ENCODE data around the gene ADGRG3. TPM values are rescaled to one million over a fixed set of nuclear protein-coding genes. Genes with fewer than 3 reads are reported as not detected.

ADGRG3 gene
- polyA plus RNA-seq, 1 donor (not counting 4 experiments of a cell fraction or from before 2014, with no cell fraction given) = not detected

DNA sequence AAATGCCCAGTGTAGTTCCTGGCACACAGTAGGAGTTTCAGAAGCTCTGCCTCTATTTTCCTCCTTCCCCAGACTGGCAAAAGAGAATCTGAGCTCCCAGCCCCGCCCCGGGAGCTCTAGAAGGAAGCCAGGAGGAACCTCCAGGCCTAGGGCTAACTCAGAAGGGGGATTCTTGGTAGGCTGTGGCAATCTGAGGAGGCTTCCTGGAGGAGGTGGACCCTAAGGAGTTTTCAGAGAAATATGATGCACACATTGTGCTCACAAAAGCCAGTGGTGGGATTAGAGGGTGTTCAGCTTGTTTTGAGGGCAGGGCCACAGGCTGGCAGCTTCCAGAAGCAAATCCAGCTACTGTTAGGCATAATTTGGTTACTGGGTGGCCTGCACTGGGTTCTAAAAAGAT lies 29.7 kb upstream of the ADGRG3 start:
- Histone ChIP-seq H3K9me3 (ENCODE audit: control insufficient read depth, low read depth, low read length) (no peaks in the 10 kb centered on the region), H3K4me2 (ENCODE audit: control insufficient read depth, extremely low read depth, insufficient read depth, low read depth, low read length) (no peak overlapping the region), H3K27me3 (ENCODE audit: control insufficient read depth, extremely low read depth, insufficient read depth, low read length) (no peaks in the 10 kb centered on the region), H3K27ac (ENCODE audit: control insufficient read depth, insufficient read depth, low read length) (no peak overlapping the region), H3K79me2 (ENCODE audit: control insufficient read depth, insufficient read depth, low read length) (peaks cover 13% of the 10 kb centered on the region), H3K9ac (ENCODE audit: control insufficient read depth, extremely low read depth, insufficient read depth, low read length) (no peak overlapping the region), H2AFZ (ENCODE audit: control insufficient read depth, low read length) (no peak overlapping the region), H3K4me3 (ENCODE audit: control insufficient read depth in 2 of 3, extremely low read depth in 1 of 3, insufficient read depth in 2 of 3, low read depth in 1 of 3, low read length in 3 of 3) (no peak overlapping the region), H3K36me3 (ENCODE audit: control insufficient read depth in 2 of 2, extremely low read depth in 1 of 2, insufficient read depth in 2 of 2, low read length in 2 of 2) (peaks cover 13 to 18% of the 10 kb centered on the region in 2 experiments), H4K20me1 (ENCODE audit: control insufficient read depth, extremely low read depth, insufficient read depth, low read length) (peaks cover 17% of the 10 kb centered on the region), H3K9me1 (ENCODE audit: control insufficient read depth, extremely low read depth, insufficient read depth, low read length) (peaks cover 4% of the 10 kb centered on the region), H3K4me1 (ENCODE audit: control insufficient read depth, extremely low read depth, insufficient read depth, low read length) (peaks cover 30% of the 10 kb centered on the region)
- TF ChIP-seq, protein P1, sequence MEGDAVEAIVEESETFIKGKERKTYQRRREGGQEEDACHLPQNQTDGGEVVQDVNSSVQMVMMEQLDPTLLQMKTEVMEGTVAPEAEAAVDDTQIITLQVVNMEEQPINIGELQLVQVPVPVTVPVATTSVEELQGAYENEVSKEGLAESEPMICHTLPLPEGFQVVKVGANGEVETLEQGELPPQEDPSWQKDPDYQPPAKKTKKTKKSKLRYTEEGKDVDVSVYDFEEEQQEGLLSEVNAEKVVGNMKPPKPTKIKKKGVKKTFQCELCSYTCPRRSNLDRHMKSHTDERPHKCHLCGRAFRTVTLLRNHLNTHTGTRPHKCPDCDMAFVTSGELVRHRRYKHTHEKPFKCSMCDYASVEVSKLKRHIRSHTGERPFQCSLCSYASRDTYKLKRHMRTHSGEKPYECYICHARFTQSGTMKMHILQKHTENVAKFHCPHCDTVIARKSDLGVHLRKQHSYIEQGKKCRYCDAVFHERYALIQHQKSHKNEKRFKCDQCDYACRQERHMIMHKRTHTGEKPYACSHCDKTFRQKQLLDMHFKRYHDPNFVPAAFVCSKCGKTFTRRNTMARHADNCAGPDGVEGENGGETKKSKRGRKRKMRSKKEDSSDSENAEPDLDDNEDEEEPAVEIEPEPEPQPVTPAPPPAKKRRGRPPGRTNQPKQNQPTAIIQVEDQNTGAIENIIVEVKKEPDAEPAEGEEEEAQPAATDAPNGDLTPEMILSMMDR (optimal IDR thresholded peaks at IDR 0.05 in 1 of 3, IDR thresholded peaks at IDR 0.05 in 1 of 3, conservative IDR thresholded peaks at IDR 0.05 in 1 of 3; ENCODE audit: extremely low read depth in 1 of 3, insufficient read depth in 2 of 3, low read length in 3 of 3) = no peak
- TF ChIP-seq EZH2 (IDR thresholded peaks at IDR 0.05; ENCODE audit: low read length) = no peak
- no peak for FAIRE-seq
- no peak for DNase-seq (ENCODE audit: low read depth, low spot score)
- dilution Hi-C loops (cut with MboI; ENCODE audit: extremely low pct_ligation_motif_present, low sequenced_read_pairs) = no loop called here

DNA sequence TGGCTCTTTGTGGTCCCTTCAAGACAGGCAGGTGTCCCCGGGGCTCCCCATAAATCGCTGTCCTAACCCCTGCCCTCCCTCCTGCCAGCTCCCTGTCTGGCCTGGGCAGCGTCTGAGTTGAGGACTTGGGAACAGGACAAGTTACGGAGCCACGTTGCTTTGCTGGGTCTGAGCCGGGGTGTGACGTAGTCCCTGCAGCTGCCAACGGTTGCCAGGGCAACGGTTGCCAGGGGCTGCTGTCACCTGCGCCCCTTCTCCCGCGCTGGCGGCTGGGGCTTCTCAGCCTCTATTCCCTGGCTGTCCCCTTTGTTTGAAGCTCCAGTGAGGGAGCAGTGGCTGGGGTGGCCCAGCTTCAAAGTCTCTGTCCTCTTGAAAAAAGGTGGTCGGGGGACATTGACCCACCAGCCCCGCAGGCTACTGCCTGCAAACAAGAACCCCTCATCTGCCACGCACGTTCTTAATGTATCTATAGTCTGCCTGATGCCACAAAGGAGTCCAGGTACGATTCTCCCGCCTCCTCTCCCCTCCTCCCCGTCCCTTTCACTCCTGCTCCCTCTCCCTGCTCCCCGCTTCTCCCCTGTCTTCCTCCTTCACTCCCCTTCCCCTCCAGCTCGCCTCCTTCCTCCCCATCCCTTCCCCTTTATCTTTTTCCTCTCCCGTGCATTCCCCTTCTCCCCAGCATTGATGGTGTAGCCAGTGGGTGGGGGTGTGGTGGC lies 28.8 kb upstream of the ADGRG3 start:
- TF ChIP-seq, protein P1 (optimal IDR thresholded peaks at IDR 0.05 in 1 of 3, IDR thresholded peaks at IDR 0.05 in 1 of 3, conservative IDR thresholded peaks at IDR 0.05 in 1 of 3; ENCODE audit: extremely low read depth in 1 of 3, insufficient read depth in 2 of 3, low read length in 3 of 3) = no peak
- no peak for TF ChIP-seq EZH2 (IDR thresholded peaks at IDR 0.05; ENCODE audit: low read length)
- no peak for FAIRE-seq
- H3K79me2 ChIP-seq (ENCODE audit: control insufficient read depth, insufficient read depth, low read length) = peaks cover 14% of the 10 kb centered on the region
- peaks cover 10% of the 10 kb centered on the region for H4K20me1 ChIP-seq (ENCODE audit: control insufficient read depth, extremely low read depth, insufficient read depth, low read length)
- no peak for DNase-seq (ENCODE audit: low read depth, low spot score)
- H3K4me1 ChIP-seq (ENCODE audit: control insufficient read depth, extremely low read depth, insufficient read depth, low read length) = peaks cover 28% of the 10 kb centered on the region
- peaks cover 2% of the 10 kb centered on the region for H3K9me1 ChIP-seq (ENCODE audit: control insufficient read depth, extremely low read depth, insufficient read depth, low read length)
- H3K27ac ChIP-seq (ENCODE audit: control insufficient read depth, insufficient read depth, low read length) = no peak overlapping the region
- no peak overlapping the region for H3K4me2 ChIP-seq (ENCODE audit: control insufficient read depth, extremely low read depth, insufficient read depth, low read depth, low read length)
- no peaks in the 10 kb centered on the region for H3K27me3 ChIP-seq (ENCODE audit: control insufficient read depth, extremely low read depth, insufficient read depth, low read length)
- H3K9me3 ChIP-seq (ENCODE audit: control insufficient read depth, low read depth, low read length) = no peaks in the 10 kb centered on the region
- H3K9ac ChIP-seq (ENCODE audit: control insufficient read depth, extremely low read depth, insufficient read depth, low read length) = no peak overlapping the region
- no peak overlapping the region for H3K4me3 ChIP-seq (ENCODE audit: control insufficient read depth in 2 of 3, extremely low read depth in 1 of 3, insufficient read depth in 2 of 3, low read depth in 1 of 3, low read length in 3 of 3)
- dilution Hi-C loops (cut with MboI; ENCODE audit: extremely low pct_ligation_motif_present, low sequenced_read_pairs) = no loop called here
- H2AFZ ChIP-seq (ENCODE audit: control insufficient read depth, low read length) = no peak overlapping the region
- peaks cover 13 to 14% of the 10 kb centered on the region in 2 experiments for H3K36me3 ChIP-seq (ENCODE audit: control insufficient read depth in 2 of 2, extremely low read depth in 1 of 2, insufficient read depth in 2 of 2, low read length in 2 of 2)
